Hematopoietic multipotent progenitor cell treated with erythropoietin and hydrocortisone succinate and interleukin-3 and kit ligand, for 8 days (in vitro differentiated cells): ENCODE data around the gene KRTAP12-3.
"Not testable (repeated sequence)": the region's sequence is repeated elsewhere in the genome, so short reads cannot be mapped to it uniquely, and the experiment has no call there.

Source experiments
- DNase-seq: peaks from one replicate; pipeline ENCODE4 v3.0.0-alpha.2; 2015

KRTAP12-3 gene

GRCh38 chr21:44686000-44686781 is 28.5 kb downstream of the KRTAP12-3 start:
- DNase-seq = no peak

- DNase-seq = no peak
Observed at GRCh38 chr21:44686843-44687561, 29.3 kb downstream of the KRTAP12-3 start.

- DNase-seq = no peak
Observed at GRCh38 chr21:44687671-44688070, 29.9 kb downstream of the KRTAP12-3 start.

GRCh38 chr21:44689740-44690139 is 32.0 kb downstream of the KRTAP12-3 start:
- DNase-seq = not testable (repeated sequence)

- DNase-seq = no peak
Observed at GRCh38 chr21:44691686-44692085, 34.0 kb downstream of the KRTAP12-3 start.

- no peak for DNase-seq
Observed at GRCh38 chr21:44692798-44693512, 35.2 kb downstream of the KRTAP12-3 start.

- DNase-seq = no peak
Observed at GRCh38 chr21:44694776-44695175, 37.0 kb downstream of the KRTAP12-3 start.

- no peak for DNase-seq
Observed at GRCh38 chr21:44695184-44695583, 37.5 kb downstream of the KRTAP12-3 start.

- no peak for DNase-seq
Observed at GRCh38 chr21:44695641-44696040, 37.9 kb downstream of the KRTAP12-3 start.

- DNase-seq = no peak
Observed at GRCh38 chr21:44696572-44696971, 38.8 kb downstream of the KRTAP12-3 start.

- DNase-seq = not testable (repeated sequence)
Observed at GRCh38 chr21:44697172-44697810, 39.6 kb downstream of the KRTAP12-3 start, which contains the start of gene KRTAP10-12. Gene KRTAP10-12, plus strand, starts transcription at chr21:44697172. Its CDS starts 30 bp downstream, at chr21:44697202.

GRCh38 chr21:44697811-44698734 is 40.3 kb downstream of the KRTAP12-3 start:
- no peak for DNase-seq

GRCh38 chr21:44699502-44700001 is 41.8 kb downstream of the KRTAP12-3 start:
- DNase-seq = no peak

- no peak for DNase-seq
Observed at GRCh38 chr21:44700101-44701022, 42.6 kb downstream of the KRTAP12-3 start.

- no peak for DNase-seq
Observed at GRCh38 chr21:44701023-44701400, 43.3 kb downstream of the KRTAP12-3 start.

GRCh38 chr21:44701541-44701940 is 43.8 kb downstream of the KRTAP12-3 start:
- no peak for DNase-seq

- no peak for DNase-seq
Observed at GRCh38 chr21:44702111-44702972, 44.6 kb downstream of the KRTAP12-3 start.

- no peak for DNase-seq
Observed at GRCh38 chr21:44702973-44703730, 45.4 kb downstream of the KRTAP12-3 start.
